ENCODE data around the gene TEAD1.

DNA sequence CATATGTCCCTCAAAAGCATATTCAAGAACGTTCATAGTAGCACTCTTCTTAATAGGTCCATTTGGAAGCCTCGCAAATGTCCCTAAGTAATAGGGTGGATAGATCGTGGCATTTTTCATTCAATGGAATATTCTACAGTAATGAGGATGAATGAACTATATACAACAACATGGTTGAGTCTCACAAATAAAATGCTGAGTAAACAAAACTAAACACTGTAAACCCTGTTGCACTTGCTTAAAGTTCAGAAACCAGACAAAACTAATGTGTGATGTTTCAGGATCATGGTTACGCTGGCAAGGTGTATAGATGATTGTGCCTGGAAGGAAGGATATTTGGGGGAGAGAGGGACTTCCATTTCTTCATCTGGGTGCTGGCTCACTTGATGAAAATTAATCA, 244.4 kb downstream of the TEAD1 start:
- TF ChIP-seq, protein P1, sequence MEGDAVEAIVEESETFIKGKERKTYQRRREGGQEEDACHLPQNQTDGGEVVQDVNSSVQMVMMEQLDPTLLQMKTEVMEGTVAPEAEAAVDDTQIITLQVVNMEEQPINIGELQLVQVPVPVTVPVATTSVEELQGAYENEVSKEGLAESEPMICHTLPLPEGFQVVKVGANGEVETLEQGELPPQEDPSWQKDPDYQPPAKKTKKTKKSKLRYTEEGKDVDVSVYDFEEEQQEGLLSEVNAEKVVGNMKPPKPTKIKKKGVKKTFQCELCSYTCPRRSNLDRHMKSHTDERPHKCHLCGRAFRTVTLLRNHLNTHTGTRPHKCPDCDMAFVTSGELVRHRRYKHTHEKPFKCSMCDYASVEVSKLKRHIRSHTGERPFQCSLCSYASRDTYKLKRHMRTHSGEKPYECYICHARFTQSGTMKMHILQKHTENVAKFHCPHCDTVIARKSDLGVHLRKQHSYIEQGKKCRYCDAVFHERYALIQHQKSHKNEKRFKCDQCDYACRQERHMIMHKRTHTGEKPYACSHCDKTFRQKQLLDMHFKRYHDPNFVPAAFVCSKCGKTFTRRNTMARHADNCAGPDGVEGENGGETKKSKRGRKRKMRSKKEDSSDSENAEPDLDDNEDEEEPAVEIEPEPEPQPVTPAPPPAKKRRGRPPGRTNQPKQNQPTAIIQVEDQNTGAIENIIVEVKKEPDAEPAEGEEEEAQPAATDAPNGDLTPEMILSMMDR (optimal IDR thresholded peaks at IDR 0.05 in 1 of 3, IDR thresholded peaks at IDR 0.05 in 1 of 3, conservative IDR thresholded peaks at IDR 0.05 in 1 of 3; ENCODE audit: extremely low read depth in 1 of 3, insufficient read depth in 2 of 3, low read length in 3 of 3) = no peak
- no peak for TF ChIP-seq EZH2 (IDR thresholded peaks at IDR 0.05; ENCODE audit: low read length)
